ENCODE measurements around the gene CLDN18.

DNA sequence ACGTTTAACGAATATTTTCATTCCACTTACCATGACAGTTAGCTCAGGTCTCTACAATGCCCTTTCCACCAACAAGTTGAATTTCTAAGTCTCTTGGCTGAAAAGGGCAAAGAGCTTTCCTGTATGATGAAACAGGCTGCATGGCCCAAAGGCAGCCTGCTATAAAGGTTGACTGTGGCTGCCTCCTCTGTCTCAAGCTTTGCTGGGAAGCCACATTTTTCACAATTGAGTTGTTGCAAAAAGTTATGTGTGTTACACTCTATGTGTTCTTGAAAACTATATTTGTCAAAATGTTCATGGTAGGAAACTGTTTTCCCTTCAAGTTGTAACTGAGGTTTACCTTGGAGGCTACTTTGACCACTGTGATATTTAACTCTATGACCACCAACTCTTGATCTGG is 56.0 kb downstream of the CLDN18 start:
- TF ChIP-seq POLR2AphosphoS5 (IDR thresholded peaks at IDR 0.05; ENCODE audit: borderline replicate concordance, low read depth, low read length) (no peak), EZH2 (IDR thresholded peaks at IDR 0.05) (no peak)
